OCI-LY1 (cell line): ENCODE results near the gene DAAM1.

Experiments used
- H2AFZ ChIP-seq: fragments of 200-600 bp; sonication (generic), shearing (Covaris generic); 2 replicates; pipeline ENCODE4 v1.6.0; 2014; ENCODE audit warnings: antibody characterized with exemption, mild to moderate bottlenecking, low read length
- H3F3A ChIP-seq: fragments of 200-600 bp; sonication (generic), shearing (Covaris generic); 2 replicates; pipeline ENCODE4 v1.6.0; 2014; ENCODE audit warnings: mild to moderate bottlenecking, antibody characterized with exemption, low read length, moderate library complexity; ENCODE audit not compliant: insufficient read depth
- H3K27ac ChIP-seq: fragments of 200-600 bp; sonication (generic); 2 replicates; pipeline ENCODE4 v1.5.1; 2014; ENCODE audit warnings: low read length, mixed run types, mild to moderate bottlenecking, low read depth; ENCODE audit not compliant: poor library complexity, severe bottlenecking
- H3K27me3 ChIP-seq: fragments of 200-600 bp; sonication (generic); 2 replicates; pipeline ENCODE4 v1.6.0; 2014; ENCODE audit warnings: antibody characterized with exemption, mild to moderate bottlenecking, low read length, moderate library complexity; ENCODE audit not compliant: insufficient read depth
- H3K36me3 ChIP-seq: fragments of 200-600 bp; sonication (generic); 2 replicates; pipeline ENCODE4 v1.6.1; 2014; ENCODE audit warnings: mild to moderate bottlenecking, antibody characterized with exemption, low read length, moderate library complexity, mixed read lengths; ENCODE audit not compliant: insufficient read depth
- H3K4me1 ChIP-seq: fragments of 200-600 bp; sonication (generic); 2 replicates; pipeline ENCODE4 v1.5.1; 2014; ENCODE audit warnings: mild to moderate bottlenecking, low read length, moderate library complexity; ENCODE audit not compliant: insufficient read depth, severe bottlenecking
- H3K4me2 ChIP-seq: fragments of 200-600 bp; sonication (generic), shearing (Covaris generic); 2 replicates; pipeline ENCODE4 v1.6.1; 2014; ENCODE audit warnings: low read length
- H3K4me3 ChIP-seq: fragments of 200-600 bp; sonication (generic); 2 replicates; pipeline ENCODE4 v1.5.1; 2014; ENCODE audit warnings: low read length, low read depth, mild to moderate bottlenecking, mixed read lengths; ENCODE audit not compliant: poor library complexity, severe bottlenecking
- H3K79me2 ChIP-seq: fragments of 200-600 bp; shearing (Covaris generic); 2 replicates; pipeline ENCODE4 v1.6.1; 2016; ENCODE audit warnings: mixed run types, low read length, mixed read lengths; ENCODE audit not compliant: insufficient read depth
- H3K9ac ChIP-seq: fragments of 200-600 bp; sonication (generic), shearing (Covaris generic); 2 replicates; pipeline ENCODE4 v1.6.1; 2014; ENCODE audit warnings: mild to moderate bottlenecking, low read length, mixed read lengths
- H3K9me2 ChIP-seq: fragments of 200-600 bp; sonication (generic), shearing (Covaris generic); 2 replicates; pipeline ENCODE4 v1.6.1; 2014; ENCODE audit warnings: low read depth, mild to moderate bottlenecking, low read length, mixed read lengths
- H3K9me3 ChIP-seq: fragments of 200-600 bp; shearing (Covaris generic); 2 replicates; pipeline ENCODE4 v1.6.1; 2014; ENCODE audit warnings: low read length, mixed read lengths
- H4K20me1 ChIP-seq: fragments of 200-600 bp; sonication (generic), shearing (Covaris generic); 2 replicates; pipeline ENCODE4 v1.6.0; 2016; ENCODE audit warnings: mild to moderate bottlenecking, low read length; ENCODE audit not compliant: insufficient read depth
- CTCF ChIP-seq: fragments of 200-600 bp; sonication (generic), shearing (Covaris generic); IDR thresholded peaks from 2 replicates; pipeline ENCODE4 v1.5.1; 2017; ENCODE audit warnings: mild to moderate bottlenecking, antibody characterized with exemption, low read length, moderate library complexity, mixed read lengths
- EZH2 ChIP-seq: fragments of 200-600 bp; sonication (generic), shearing (Covaris generic); IDR thresholded peaks from 2 replicates; pipeline ENCODE4 v1.8.0; 2017; ENCODE audit warnings: borderline replicate concordance, mixed run types, mild to moderate bottlenecking, antibody characterized with exemption, low read length, moderate library complexity, mixed read lengths

DAAM1 gene

GRCh38 chr14:59150990-59151389, 37.5 kb upstream of the DAAM1 start:
- no peak overlapping the region for H3K9ac ChIP-seq
- 0 out of 2 replicates have a peak overlapping the region, but pooled peaks have one; percentile 4 for H2AFZ ChIP-seq
- peak overlapping the region; percentile 24; the same call in 1 of the 2 replicates for H3K4me2 ChIP-seq
- H3K36me3 ChIP-seq, result no peaks in the 10 kb centered on the region
- TF ChIP-seq EZH2 (no peak), CTCF (no peak)
- peak overlapping the region; percentile 34 for H3K27ac ChIP-seq
- H3F3A ChIP-seq, result no peaks in the 10 kb centered on the region
- H3K9me2 ChIP-seq, result no peaks in the 10 kb centered on the region
- no peaks in the 10 kb centered on the region for H3K27me3 ChIP-seq
- no peak overlapping the region for H3K4me3 ChIP-seq
- no peaks in the 10 kb centered on the region for H3K79me2 ChIP-seq
- no peaks in the 10 kb centered on the region for H4K20me1 ChIP-seq
- H3K9me3 ChIP-seq, result no peaks in the 10 kb centered on the region
- peaks cover 41% of the 10 kb centered on the region for H3K4me1 ChIP-seq

DNA sequence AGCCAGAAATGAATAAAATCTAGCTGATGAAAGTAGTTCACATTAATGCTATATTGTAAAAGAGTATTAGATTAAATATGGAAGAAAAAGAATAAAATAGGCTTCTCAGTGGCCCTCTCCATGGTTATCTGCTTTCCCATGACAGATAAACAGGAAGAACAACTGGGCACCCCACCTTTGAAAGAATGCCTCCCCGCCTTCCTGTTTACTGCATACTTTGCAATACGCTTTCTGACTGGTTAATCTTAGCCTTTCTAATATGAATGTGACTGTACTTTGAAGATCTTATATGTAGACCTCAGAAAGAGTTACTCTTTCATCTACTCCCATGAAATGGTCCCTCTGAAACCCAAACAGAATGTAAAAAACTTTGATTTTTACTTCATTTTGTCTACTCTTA, 34.1 kb upstream of the DAAM1 start:
- no peaks in the 10 kb centered on the region for H3F3A ChIP-seq
- H3K27ac ChIP-seq, result no peak overlapping the region
- H3K27me3 ChIP-seq, result no peaks in the 10 kb centered on the region
- H3K4me1 ChIP-seq, result peaks cover 14% of the 10 kb centered on the region
- H4K20me1 ChIP-seq, result no peaks in the 10 kb centered on the region
- no peak overlapping the region for H3K9ac ChIP-seq
- no peak overlapping the region for H3K4me3 ChIP-seq
- TF ChIP-seq EZH2 (no peak), CTCF (no peak)
- no peaks in the 10 kb centered on the region for H3K9me2 ChIP-seq
- H3K4me2 ChIP-seq, result no peak overlapping the region
- H3K79me2 ChIP-seq, result no peaks in the 10 kb centered on the region
- H3K9me3 ChIP-seq, result no peaks in the 10 kb centered on the region
- no peak overlapping the region for H2AFZ ChIP-seq
- H3K36me3 ChIP-seq, result no peaks in the 10 kb centered on the region

GRCh38 chr14:59155886-59156285, 32.6 kb upstream of the DAAM1 start:
- H3K27ac ChIP-seq, result no peak overlapping the region
- H2AFZ ChIP-seq, result no peak overlapping the region
- H3K4me2 ChIP-seq, result no peak overlapping the region
- no peak overlapping the region for H3K4me3 ChIP-seq
- no peaks in the 10 kb centered on the region for H3K36me3 ChIP-seq
- H3K79me2 ChIP-seq, result no peaks in the 10 kb centered on the region
- H3K9me2 ChIP-seq, result no peaks in the 10 kb centered on the region
- TF ChIP-seq CTCF, result no peak
- no peak for TF ChIP-seq EZH2
- H3K9ac ChIP-seq, result no peak overlapping the region
- no peaks in the 10 kb centered on the region for H3K27me3 ChIP-seq
- H3K4me1 ChIP-seq, result peaks cover 8% of the 10 kb centered on the region
- no peaks in the 10 kb centered on the region for H3F3A ChIP-seq
- H4K20me1 ChIP-seq, result no peaks in the 10 kb centered on the region
- H3K9me3 ChIP-seq, result no peaks in the 10 kb centered on the region
